Breast epithelium (tissue), 3 donors: Measurements from ENCODE around the gene FRMPD4.

Experiments used
- POLR2AphosphoS5 ChIP-seq, 3 donors: sonication (generic); formaldehyde crosslinking; IDR thresholded peaks; one replicate each; pipeline ENCODE4 v1.6.1; 2017; ENCODE audit warnings: antibody characterized with exemption in 3 of 3
- TF ChIP-seq, protein P1 (sequence below), 3 donors: fragments of 450-650 bp; IDR thresholded peaks; one replicate each; pipeline ENCODE4 v1.5.1; 2016 to 2017; ENCODE audit warnings: antibody characterized with exemption in 3 of 3, mild to moderate bottlenecking in 3 of 3, moderate library complexity in 3 of 3

DNA sequence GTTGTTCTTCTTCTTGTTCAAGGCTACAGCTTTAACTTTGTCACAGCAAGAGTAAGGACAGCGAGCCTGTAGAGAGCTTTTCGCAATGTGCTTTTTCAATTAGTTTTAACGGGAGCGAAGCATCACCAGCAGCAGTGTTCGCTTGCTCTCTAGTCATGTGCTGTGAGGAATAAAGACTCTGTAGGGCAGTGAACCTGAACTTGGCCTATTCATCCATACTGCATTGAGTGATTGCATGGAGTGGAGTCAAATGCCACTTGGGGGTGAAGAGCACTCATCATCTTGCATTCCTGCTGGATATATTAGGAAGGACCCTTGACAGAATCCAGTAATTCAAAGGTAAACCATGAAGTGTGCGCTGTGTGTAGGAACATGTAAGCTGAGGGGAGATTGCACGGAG, 240.0 kb downstream of the FRMPD4 start:
- TF ChIP-seq, protein P1, sequence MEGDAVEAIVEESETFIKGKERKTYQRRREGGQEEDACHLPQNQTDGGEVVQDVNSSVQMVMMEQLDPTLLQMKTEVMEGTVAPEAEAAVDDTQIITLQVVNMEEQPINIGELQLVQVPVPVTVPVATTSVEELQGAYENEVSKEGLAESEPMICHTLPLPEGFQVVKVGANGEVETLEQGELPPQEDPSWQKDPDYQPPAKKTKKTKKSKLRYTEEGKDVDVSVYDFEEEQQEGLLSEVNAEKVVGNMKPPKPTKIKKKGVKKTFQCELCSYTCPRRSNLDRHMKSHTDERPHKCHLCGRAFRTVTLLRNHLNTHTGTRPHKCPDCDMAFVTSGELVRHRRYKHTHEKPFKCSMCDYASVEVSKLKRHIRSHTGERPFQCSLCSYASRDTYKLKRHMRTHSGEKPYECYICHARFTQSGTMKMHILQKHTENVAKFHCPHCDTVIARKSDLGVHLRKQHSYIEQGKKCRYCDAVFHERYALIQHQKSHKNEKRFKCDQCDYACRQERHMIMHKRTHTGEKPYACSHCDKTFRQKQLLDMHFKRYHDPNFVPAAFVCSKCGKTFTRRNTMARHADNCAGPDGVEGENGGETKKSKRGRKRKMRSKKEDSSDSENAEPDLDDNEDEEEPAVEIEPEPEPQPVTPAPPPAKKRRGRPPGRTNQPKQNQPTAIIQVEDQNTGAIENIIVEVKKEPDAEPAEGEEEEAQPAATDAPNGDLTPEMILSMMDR (IDR thresholded peaks at IDR 0.05): no peak
- no peak for TF ChIP-seq POLR2AphosphoS5 (IDR thresholded peaks at IDR 0.05)
